Esophagus (tissue), 2 donors: ENCODE measurements around the gene THBD. TPM values are rescaled to one million over a fixed set of nuclear protein-coding genes. Genes with fewer than 3 reads are reported as not detected.
"Not testable (repeated sequence)": the region's sequence is repeated elsewhere in the genome, so short reads cannot be mapped to it uniquely, and the experiment has no call there.

Experiments used
- H3K27ac ChIP-seq, 2 donors: one replicate each; pipeline ENCODE4 v1.5.1; 2013; ENCODE audit warnings: low read depth in 2 of 2, mild to moderate bottlenecking in 2 of 2, inconsistent platforms in 1 of 2, low read length in 1 of 2, moderate library complexity in 1 of 2
- H3K27me3 ChIP-seq, 2 donors: one replicate each; pipeline ENCODE4 v1.6.1; 2013; ENCODE audit warnings: low read length in 2 of 2, control low read depth in 1 of 2, mild to moderate bottlenecking in 1 of 2; ENCODE audit not compliant: insufficient read depth in 2 of 2, control insufficient read depth in 1 of 2
- H3K36me3 ChIP-seq, 2 donors: one replicate each; pipeline ENCODE4 v1.6.1; 2013; ENCODE audit warnings: low read length in 1 of 2; ENCODE audit not compliant: control insufficient read depth in 2 of 2, insufficient read depth in 2 of 2
- H3K4me1 ChIP-seq, 2 donors: one replicate each; pipeline ENCODE4 v1.6.1; 2013; ENCODE audit warnings: low read length in 1 of 2; ENCODE audit not compliant: control insufficient read depth in 2 of 2, insufficient read depth in 2 of 2
- H3K4me3 ChIP-seq, 2 donors: one replicate each; pipeline ENCODE4 v1.5.1; 2013; ENCODE audit warnings: low read length in 2 of 2, mild to moderate bottlenecking in 2 of 2, low read depth in 1 of 2, moderate library complexity in 1 of 2
- H3K9me3 ChIP-seq, 2 donors: one replicate each; pipeline ENCODE4 v1.6.1; 2013; ENCODE audit warnings: mild to moderate bottlenecking in 2 of 2, low read depth in 1 of 2, low read length in 1 of 2, moderate library complexity in 1 of 2; ENCODE audit not compliant: control insufficient read depth in 2 of 2, insufficient read depth in 1 of 2
- WGBS, 2 donors: extraction: QIAGEN DNeasy Blood & Tissue Kit; methylation state at CpG; one replicate each; pipeline ENCODE4 v1.1.7; 2013; 5-methylcytosine and 5-hydroxymethylcytosine counted together
- polyA plus RNA-seq, 2 donors: library from polyadenylated mRNA; stranded (reverse); fragments of 200-250 nt; gene quantifications; one replicate each; pipeline ENCODE4 v1.2.3, GENCODE V29; 2013
- donor health status: healthy with polysubstance abuse.
- donor health status: Bipolar disorder and iron deficiency.

THBD gene
- polyA plus RNA-seq, 2 donors = 9.5 to 29.7 TPM

- no peaks in the 10 kb centered on the region for H3K36me3 ChIP-seq
- 71 to 78% methylated on average over 5 of the region's 5 CpGs for WGBS, 2 donors
- H3K9me3 ChIP-seq = peaks cover 0 to 4% of the 10 kb centered on the region in 2 donors
- H3K27ac ChIP-seq = no peak overlapping the region
- H3K27me3 ChIP-seq = peaks cover 3 to 6% of the 10 kb centered on the region in 2 donors
- no peak overlapping the region for H3K4me3 ChIP-seq
- H3K4me1 ChIP-seq = peaks cover 0 to 2% of the 10 kb centered on the region in 2 donors
Observed at GRCh38 chr20:23032750-23033078, 16.8 kb downstream of the THBD start.

- Histone ChIP-seq H3K4me3 (no peak overlapping the region), H3K27me3 (peaks cover 3 to 6% of the 10 kb centered on the region in 2 donors), H3K27ac (no peak overlapping the region), H3K4me1 (peaks cover 0 to 2% of the 10 kb centered on the region in 2 donors), H3K9me3 (peaks cover 0 to 4% of the 10 kb centered on the region in 2 donors), H3K36me3 (no peaks in the 10 kb centered on the region)
- 78 to 88% methylated on average over 6 of the region's 6 CpGs for WGBS, 2 donors
Observed at GRCh38 chr20:23032056-23032749, 17.3 kb downstream of the THBD start.

- H3K4me1 ChIP-seq = peaks cover 0 to 2% of the 10 kb centered on the region in 2 donors
- H3K27me3 ChIP-seq = peaks cover 3 to 6% of the 10 kb centered on the region in 2 donors
- no peaks in the 10 kb centered on the region for H3K36me3 ChIP-seq
- no peak overlapping the region for H3K4me3 ChIP-seq
- H3K9me3 ChIP-seq = peaks cover 0 to 4% of the 10 kb centered on the region in 2 donors
- H3K27ac ChIP-seq = no peak overlapping the region
- WGBS, 2 donors = 88 to 94% methylated on average over 6 of the region's 6 CpGs
Observed at GRCh38 chr20:23031346-23031745, 18.1 kb downstream of the THBD start.

GRCh38 chr20:23029324-23029723, 20.1 kb downstream of the THBD start:
- Histone ChIP-seq H3K4me3 (no peak overlapping the region), H3K9me3 (no peaks in the 10 kb centered on the region)

GRCh38 chr20:23028392-23028791, 21.1 kb downstream of the THBD start:
- Histone ChIP-seq H3K4me3 (no peak overlapping the region), H3K27ac (no peak overlapping the region), H3K4me1 (no peaks in the 10 kb centered on the region), H3K27me3 (peaks cover 0 to 2% of the 10 kb centered on the region in 2 donors), H3K9me3 (no peaks in the 10 kb centered on the region), H3K36me3 (no peaks in the 10 kb centered on the region)
- WGBS, 2 donors = 55 to 61% methylated on average over 3 of the region's 3 CpGs

More at GRCh38 chr20:23029324-23029723, 20.1 kb downstream of the THBD start:
- Histone ChIP-seq H3K4me1 (no peaks in the 10 kb centered on the region), H3K36me3 (no peaks in the 10 kb centered on the region), H3K27ac (no peak overlapping the region), H3K27me3 (peaks cover 2 to 3% of the 10 kb centered on the region in 2 donors)
- WGBS, 2 donors = 57 to 60% methylated on average over 4 of the region's 4 CpGs

- H3K9me3 ChIP-seq = no peaks in the 10 kb centered on the region
- no peaks in the 10 kb centered on the region for H3K36me3 ChIP-seq
- H3K27ac ChIP-seq = no peak overlapping the region
- 71 to 83% methylated on average over 1 of the region's 1 CpG for WGBS, 2 donors
- H3K27me3 ChIP-seq = peaks cover 0 to 2% of the 10 kb centered on the region in 2 donors
- H3K4me1 ChIP-seq = no peaks in the 10 kb centered on the region
- H3K4me3 ChIP-seq = no peak overlapping the region
Observed at GRCh38 chr20:23027721-23028120, 21.8 kb downstream of the THBD start.

GRCh38 chr20:23025503-23025902, 24.0 kb downstream of the THBD start:
- H3K4me1 ChIP-seq, H3K9me3 ChIP-seq, H3K36me3 ChIP-seq, H3K4me3 ChIP-seq, H3K27me3 ChIP-seq, H3K27ac ChIP-seq: not testable (repeated sequence)
- 85 to 90% methylated on average over 14 of the region's 14 CpGs for WGBS, 2 donors

GRCh38 chr20:23024701-23025100, 24.8 kb downstream of the THBD start:
- no peaks in the 10 kb centered on the region for H3K9me3 ChIP-seq

GRCh38 chr20:23023621-23024177, 25.8 kb downstream of the THBD start:
- no peaks in the 10 kb centered on the region for H3K9me3 ChIP-seq
- H3K27ac ChIP-seq = no peak overlapping the region
- H3K36me3 ChIP-seq = no peaks in the 10 kb centered on the region
- WGBS, 2 donors = 89 to 91% methylated on average over 10 of the region's 10 CpGs
- no peaks in the 10 kb centered on the region for H3K4me1 ChIP-seq
- no peak overlapping the region for H3K4me3 ChIP-seq
- H3K27me3 ChIP-seq = no peaks in the 10 kb centered on the region

More at GRCh38 chr20:23024701-23025100, 24.8 kb downstream of the THBD start:
- no peaks in the 10 kb centered on the region for H3K4me1 ChIP-seq
- H3K4me3 ChIP-seq = no peak overlapping the region
- no peaks in the 10 kb centered on the region for H3K36me3 ChIP-seq
- WGBS, 2 donors = 84 to 85% methylated on average over 3 of the region's 3 CpGs
- H3K27ac ChIP-seq = no peak overlapping the region
- no peaks in the 10 kb centered on the region for H3K27me3 ChIP-seq

- 82 to 93% methylated on average over 4 of the region's 4 CpGs for WGBS, 2 donors
- Histone ChIP-seq H3K36me3 (no peaks in the 10 kb centered on the region), H3K9me3 (no peaks in the 10 kb centered on the region), H3K27ac (no peak overlapping the region), H3K4me3 (no peak overlapping the region), H3K27me3 (no peaks in the 10 kb centered on the region), H3K4me1 (no peaks in the 10 kb centered on the region)
Observed at GRCh38 chr20:23022849-23023248, 26.6 kb downstream of the THBD start.
